Uterus (tissue), 4 donors: ENCODE data around the gene PRSS57. TPM values are rescaled to one million over a fixed set of nuclear protein-coding genes. Genes with fewer than 3 reads are reported as not detected.
A peak's percentile ranks its signal among the peaks of the same experiment; 100 is the strongest.

ENCODE experiments used
- DNase-seq, 2 donors: peaks; one replicate each; pipeline ENCODE4 v3.0.0-alpha.2; 2019 to 2020
- H3K27ac ChIP-seq, 2 donors: fragments of 200-600 bp; sonication (generic); 1 replicate in 1 of 2; 2 replicates in 1 of 2; pipeline ENCODE4 v1.5.1; 2016 to 2018
- H3K27me3 ChIP-seq, 2 donors: fragments of 200-600 bp; sonication (generic); one replicate each; pipeline ENCODE4 v1.5.1; 2018 to 2019; ENCODE audit warnings: control low read depth in 1 of 2
- H3K36me3 ChIP-seq, 2 donors: fragments of 200-600 bp; sonication (generic); one replicate each; pipeline ENCODE4 v1.5.1; 2019; ENCODE audit warnings: control low read depth in 1 of 2
- H3K4me1 ChIP-seq, 2 donors: fragments of 200-600 bp; sonication (generic); one replicate each; pipeline ENCODE4 v1.5.1; 2018 to 2019; ENCODE audit warnings: control low read depth in 1 of 2
- H3K4me3 ChIP-seq, 2 donors: fragments of 200-600 bp; sonication (generic); 1 replicate in 1 of 2; 2 replicates in 1 of 2; pipeline ENCODE4 v1.5.1; 2018 to 2019; ENCODE audit warnings: mild to moderate bottlenecking in 1 of 2
- H3K9me3 ChIP-seq, 2 donors: fragments of 200-600 bp; sonication (generic); one replicate each; pipeline ENCODE4 v1.5.1; 2019; ENCODE audit warnings: control low read depth in 1 of 2
- CTCF ChIP-seq, 4 experiments: fragments of 200-600 bp in 2 of 4; fragments of 450-650 bp in 2 of 4; sonication (generic) in 2 of 4; IDR thresholded peaks; one replicate each; pipeline ENCODE4 v1.5.1; 2016 to 2019; ENCODE audit warnings: antibody characterized with exemption in 4 of 4, mild to moderate bottlenecking in 2 of 4, moderate library complexity in 1 of 4
- POLR2A ChIP-seq, 2 donors: fragments of 450-650 bp; IDR thresholded peaks; one replicate each; pipeline ENCODE4 v1.6.1; 2016; ENCODE audit warnings: antibody characterized with exemption in 2 of 2, mild to moderate bottlenecking in 1 of 2, moderate library complexity in 1 of 2
- intact Hi-C: fragments of 100-400 bp; cut with DNase I; formaldehyde crosslinking; loops from one replicate; pipeline ENCODE4 v1.15.1; 2023; ENCODE audit warnings: low total_unique reads
- total RNA-seq, 4 donors: library from RNA; depleted of rRNA in 3 of 4; stranded (reverse); fragments of >200 nt in 3 of 4; gene quantifications; one replicate each; pipeline versions ENCODE4 v1.1.0 to v1.2.4, GENCODE V29; 2014 to 2023
- donor health status: DM: yes; HTN: yes; CAD: no.

PRSS57 gene
- total RNA-seq, 4 donors from 2014 or later = not detected

- TF ChIP-seq POLR2A (IDR thresholded peaks at IDR 0.05) = no peak
- no peak for TF ChIP-seq CTCF (IDR thresholded peaks at IDR 0.05)
- Histone ChIP-seq H3K27me3 (no peaks in the 10 kb centered on the region), H3K36me3 (no peaks in the 10 kb centered on the region), H3K27ac (peak overlapping the region; percentile 63 to 84), H3K9me3 (no peaks in the 10 kb centered on the region), H3K4me1 (peaks cover 0 to 42% of the 10 kb centered on the region in 2 donors), H3K4me3 (peak overlapping the region; percentile 47 to 91)
- no peak for DNase-seq
- intact Hi-C loops = no loop called here
Observed at GRCh38 chr19:661427-662196, 33.6 kb downstream of the PRSS57 start.

- no peaks in the 10 kb centered on the region for H3K27me3 ChIP-seq
- peaks cover 0 to 45% of the 10 kb centered on the region in 2 donors for H3K4me1 ChIP-seq
- DNase-seq = no peak
- no peaks in the 10 kb centered on the region for H3K36me3 ChIP-seq
- no peaks in the 10 kb centered on the region for H3K9me3 ChIP-seq
- TF ChIP-seq POLR2A (IDR thresholded peaks at IDR 0.05) (no peak), CTCF (IDR thresholded peaks at IDR 0.05) (no peak)
- H3K4me3 ChIP-seq = peak overlapping the region; percentile 47 to 91
- peak overlapping the region in 1 of 2 donors; percentile 63 for H3K27ac ChIP-seq
- intact Hi-C loops = no loop called here
Observed at GRCh38 chr19:660793-661426, 34.3 kb downstream of the PRSS57 start.

- TF ChIP-seq CTCF (IDR thresholded peaks at IDR 0.05) (no peak), POLR2A (IDR thresholded peaks at IDR 0.05) (no peak)
- Histone ChIP-seq H3K27ac (no peak overlapping the region), H3K4me3 (no peak overlapping the region), H3K27me3 (no peaks in the 10 kb centered on the region), H3K9me3 (no peaks in the 10 kb centered on the region), H3K4me1 (peaks cover 0 to 45% of the 10 kb centered on the region in 2 donors), H3K36me3 (no peaks in the 10 kb centered on the region)
- no peak for DNase-seq
- intact Hi-C loops = no loop called here
Observed at GRCh38 chr19:658916-659839, 36.1 kb downstream of the PRSS57 start.

DNA sequence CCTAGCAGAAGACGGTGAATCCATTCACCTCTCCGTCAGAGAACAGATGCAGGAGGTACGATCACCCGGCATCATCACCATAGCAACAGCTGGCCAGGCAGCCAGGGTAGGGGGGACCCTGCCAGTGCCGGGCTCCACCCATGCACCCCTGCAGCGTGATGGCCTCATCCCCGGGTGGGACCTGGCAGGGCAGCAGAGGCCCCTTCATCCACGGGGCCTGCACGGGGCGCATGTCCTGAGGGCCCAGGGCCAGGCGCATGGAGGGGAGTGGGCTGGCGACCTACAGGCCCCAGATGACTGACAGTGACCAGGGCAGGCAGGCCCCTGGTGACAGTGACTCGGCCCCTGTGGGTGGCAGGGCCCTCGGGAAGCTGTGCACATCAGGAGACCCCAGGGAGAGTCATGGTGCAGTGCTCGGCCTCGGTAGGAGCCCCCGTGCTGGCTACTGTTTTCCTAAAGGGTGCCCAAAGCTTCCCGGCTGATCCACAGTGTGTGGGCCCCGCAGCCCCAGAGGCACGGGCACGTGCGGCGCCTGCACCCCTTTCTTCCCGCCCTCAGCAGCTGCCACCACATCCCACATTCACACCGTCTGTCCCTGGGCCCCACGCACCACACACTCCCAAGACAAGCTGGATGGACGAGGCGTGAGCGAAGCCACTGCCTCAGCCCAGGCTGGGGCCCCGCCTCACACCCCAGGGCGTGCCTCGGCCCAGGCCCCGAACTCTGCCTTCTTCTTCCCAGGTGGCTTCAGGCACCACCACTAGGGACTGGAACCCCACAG lies 37.0 kb downstream of the PRSS57 start:
- intact Hi-C loops = no loop called here
- H3K4me3 ChIP-seq = no peak overlapping the region
- peaks cover 0 to 39% of the 10 kb centered on the region in 2 donors for H3K4me1 ChIP-seq

More for the DNA sequence above, 37.0 kb downstream of the PRSS57 start:
- TF ChIP-seq CTCF (IDR thresholded peaks at IDR 0.05) (no peak), POLR2A (IDR thresholded peaks at IDR 0.05) (no peak)
- Histone ChIP-seq H3K9me3 (no peaks in the 10 kb centered on the region), H3K27me3 (no peaks in the 10 kb centered on the region), H3K36me3 (no peaks in the 10 kb centered on the region), H3K27ac (no peak overlapping the region)
- no peak for DNase-seq
